ENCODE data around the gene COG7. TPM values are rescaled to one million over a fixed set of nuclear protein-coding genes. Genes with fewer than 3 reads are reported as not detected.
A peak's percentile ranks its signal among the peaks of the same experiment; 100 is the strongest.
"Not testable (repeated sequence)": the region's sequence is repeated elsewhere in the genome, so short reads cannot be mapped to it uniquely, and the experiment has no call there.

Gene COG7
- total RNA-seq, 1 experiment from 2014 or later = 12.5 TPM

DNA sequence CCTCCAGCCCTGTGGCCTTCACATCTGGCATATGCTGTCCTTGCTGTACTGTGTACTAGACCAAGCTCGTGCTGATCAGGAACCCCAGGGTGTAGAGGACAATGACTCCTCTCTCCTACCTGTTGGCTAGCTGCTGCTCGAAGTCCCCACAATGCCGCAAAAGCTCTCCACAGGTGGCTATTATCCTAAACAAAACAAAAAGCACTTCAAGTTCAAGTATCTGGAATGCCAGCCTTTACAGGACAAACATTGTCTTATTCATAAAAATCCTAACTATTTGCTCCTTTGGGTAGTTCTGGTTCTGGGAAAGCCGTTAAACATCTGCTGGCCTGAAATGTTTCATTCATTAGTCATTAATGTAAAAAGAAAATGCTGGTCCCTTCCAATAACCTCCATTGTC lies 42.8 kb downstream of the COG7 start:
- peak; percentile 43 for DNase-seq (ENCODE audit: low read depth)

DNA sequence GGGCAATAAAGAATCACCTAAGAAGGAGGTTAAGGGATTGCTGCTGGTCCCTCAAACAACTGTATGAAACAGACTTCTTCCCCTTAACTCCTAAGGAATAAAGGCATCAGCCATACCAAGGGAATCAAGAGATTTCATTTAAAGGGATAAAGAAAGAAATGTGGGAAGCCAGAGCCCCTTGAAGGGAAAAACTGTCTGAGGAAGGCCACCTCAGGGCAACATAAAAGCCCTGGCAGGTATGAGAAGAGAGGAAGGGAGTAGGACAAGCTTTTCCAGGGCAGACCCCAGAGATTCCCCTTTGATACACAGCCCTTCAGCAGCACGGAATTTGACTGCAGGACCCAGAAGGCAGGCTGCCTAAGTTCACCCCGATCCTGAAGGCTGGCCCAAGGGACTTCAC lies 43.5 kb downstream of the COG7 start:
- no peak for DNase-seq (ENCODE audit: low read depth)

DNA sequence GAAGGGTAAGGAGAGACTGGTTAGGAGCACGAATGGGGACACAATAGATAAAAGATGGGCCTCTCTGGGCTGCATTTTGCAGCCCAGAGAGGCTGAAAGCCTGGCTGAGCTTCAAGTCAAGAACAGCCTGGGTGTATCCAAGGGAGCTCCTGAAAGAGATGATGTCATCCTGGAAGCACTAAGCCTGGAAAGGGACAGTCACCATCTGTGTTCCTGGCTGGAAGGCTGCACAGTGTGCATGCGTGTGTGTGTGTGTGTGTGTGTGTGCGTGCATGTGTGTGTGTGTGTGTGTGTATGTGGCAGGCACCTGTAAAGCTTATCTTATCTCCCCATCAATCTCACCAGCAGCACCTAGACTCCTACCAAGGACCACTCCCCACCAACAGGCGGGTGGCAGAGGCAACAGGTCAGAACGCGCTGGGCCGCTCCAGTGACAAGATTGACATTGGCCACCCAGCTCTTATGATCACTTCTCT lies 44.1 kb downstream of the COG7 start:
- peak; percentile 50 for DNase-seq (ENCODE audit: low read depth)

DNA sequence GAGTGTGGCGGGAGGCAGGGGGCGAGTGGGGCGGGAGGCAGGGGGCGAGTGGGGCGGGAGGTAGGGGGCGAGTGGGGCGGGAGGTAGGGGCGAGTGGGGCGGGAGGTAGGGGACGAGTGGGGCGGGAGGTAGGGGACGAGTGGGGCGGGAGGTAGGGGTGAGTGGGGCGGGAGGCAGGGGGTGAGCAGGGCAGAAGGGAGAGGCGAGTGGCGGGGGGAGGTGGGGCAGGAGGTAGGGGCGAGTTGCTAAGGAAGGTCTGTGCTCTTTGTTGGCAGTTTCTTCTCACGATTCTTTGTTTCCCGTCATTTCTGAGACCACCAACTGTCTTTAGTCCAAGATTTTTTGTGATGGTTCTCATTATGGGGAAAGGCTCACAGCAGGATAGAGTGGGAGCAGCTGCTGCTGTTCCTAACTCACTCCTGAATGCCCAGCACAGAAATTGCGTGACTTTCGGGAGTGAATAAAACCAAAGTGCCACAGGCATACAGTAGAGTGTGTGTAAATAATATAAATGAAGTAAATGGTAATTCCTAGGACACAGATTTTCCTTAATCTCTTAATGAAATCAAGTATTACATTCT lies 44.7 kb downstream of the COG7 start:
- no peak for DNase-seq (ENCODE audit: low read depth)

DNA sequence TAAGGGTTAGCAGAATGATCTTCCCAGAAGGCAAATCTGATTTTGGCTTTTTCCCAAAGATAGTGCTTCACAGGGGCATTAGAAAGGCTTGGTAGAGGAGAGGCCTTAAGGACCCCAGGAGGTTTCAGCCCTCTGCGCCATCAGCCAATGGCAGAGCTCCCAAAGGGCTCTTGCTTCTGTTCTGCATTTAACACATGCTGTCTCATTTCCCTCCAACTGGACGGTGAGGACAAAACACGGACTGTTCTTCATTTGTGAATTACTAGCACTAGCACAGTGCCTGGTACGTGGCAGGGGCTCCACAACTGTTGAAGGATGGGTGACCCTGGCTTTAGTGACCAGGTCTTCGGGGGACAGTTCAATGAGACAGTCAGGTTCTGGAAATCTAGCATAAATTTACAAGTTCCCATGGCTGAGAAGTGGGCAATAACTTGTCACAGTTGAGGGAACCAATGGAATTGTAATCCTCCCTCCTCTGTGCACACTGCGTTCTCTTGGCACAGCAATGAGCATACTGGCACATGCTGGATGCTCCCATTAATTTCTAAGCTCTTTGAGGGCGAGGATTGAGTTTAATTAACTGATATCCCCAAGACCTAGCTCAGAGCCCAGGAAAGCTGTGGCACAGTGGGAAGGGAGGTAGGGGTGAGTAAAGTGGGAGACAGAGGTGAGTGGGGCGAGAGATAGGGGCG lies 45.4 kb downstream of the COG7 start:
- DNase-seq (ENCODE audit: low read depth) = no peak

DNA sequence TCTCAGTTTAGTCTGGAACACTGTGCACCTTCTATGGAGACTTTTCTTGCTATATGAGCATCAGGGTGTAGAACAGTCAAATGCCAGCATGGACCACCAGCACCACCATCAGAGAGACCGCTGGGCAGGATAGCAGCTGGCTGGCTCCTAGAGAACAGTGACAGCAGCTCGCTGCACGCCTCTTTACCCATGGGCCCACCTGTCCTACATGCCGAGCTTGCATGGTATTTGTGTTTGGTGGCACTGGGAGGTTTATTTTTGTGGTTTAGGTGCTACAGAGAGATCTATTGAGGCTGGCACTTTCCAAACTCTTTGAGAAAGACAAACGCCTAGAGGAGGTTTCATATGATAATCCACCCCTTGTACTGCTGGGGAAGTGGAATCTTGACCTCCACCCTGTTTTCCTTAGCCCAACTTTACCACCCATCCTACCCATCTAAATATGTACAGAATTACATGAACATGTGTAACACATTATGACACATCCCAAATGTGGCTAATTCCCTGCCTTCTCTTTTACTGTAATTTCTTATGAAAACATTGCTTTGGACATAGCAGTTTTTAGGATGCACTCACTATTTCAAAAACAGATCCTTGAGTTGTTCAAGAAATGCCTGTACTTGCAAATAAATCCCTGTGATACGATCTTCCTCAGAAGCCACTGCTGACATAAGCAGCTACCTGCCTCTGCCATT lies 46.3 kb downstream of the COG7 start:
- DNase-seq (ENCODE audit: low read depth) = no peak

DNA sequence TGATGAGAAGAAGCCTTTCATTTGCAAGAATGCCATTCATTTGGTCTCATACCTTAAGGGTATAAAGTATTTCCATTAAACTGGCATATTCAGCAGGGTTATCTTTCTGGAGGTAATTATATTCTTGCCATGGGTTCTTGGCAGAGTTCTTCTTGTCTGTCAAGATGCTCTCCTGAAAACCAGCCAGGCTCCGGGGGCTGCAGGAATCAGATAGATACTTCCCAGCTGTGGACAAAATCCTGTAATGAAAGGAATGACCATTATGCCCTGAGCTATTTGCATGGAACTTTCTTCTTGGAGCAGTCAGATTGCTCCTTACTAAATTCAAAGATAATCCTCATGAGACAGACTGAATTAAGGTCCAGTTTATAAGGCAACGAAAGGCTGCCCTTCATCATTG lies 47.0 kb downstream of the COG7 start:
- DNase-seq (ENCODE audit: low read depth) = no peak

DNA sequence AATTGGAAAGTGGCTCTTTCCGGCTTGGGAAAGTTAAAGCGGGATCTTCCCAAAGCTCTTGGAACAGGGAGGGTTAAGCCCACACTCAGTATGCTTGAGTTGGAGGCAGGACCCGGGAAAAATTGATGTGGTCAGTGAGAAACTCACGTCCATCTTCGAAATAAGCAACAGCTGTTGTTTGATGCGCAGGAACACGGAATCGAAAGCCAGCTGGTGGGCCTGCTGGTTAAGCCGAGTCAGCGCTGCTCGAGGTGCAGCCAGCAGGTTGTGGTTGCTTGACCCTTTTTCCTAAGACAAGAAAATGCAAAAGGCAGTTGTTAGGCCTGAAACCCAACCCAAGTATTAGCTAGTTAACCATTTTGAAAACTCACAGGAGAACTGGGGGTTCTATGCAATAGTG lies 49.4 kb downstream of the COG7 start:
- DNase-seq (ENCODE audit: low read depth) = peak; percentile 74

DNA sequence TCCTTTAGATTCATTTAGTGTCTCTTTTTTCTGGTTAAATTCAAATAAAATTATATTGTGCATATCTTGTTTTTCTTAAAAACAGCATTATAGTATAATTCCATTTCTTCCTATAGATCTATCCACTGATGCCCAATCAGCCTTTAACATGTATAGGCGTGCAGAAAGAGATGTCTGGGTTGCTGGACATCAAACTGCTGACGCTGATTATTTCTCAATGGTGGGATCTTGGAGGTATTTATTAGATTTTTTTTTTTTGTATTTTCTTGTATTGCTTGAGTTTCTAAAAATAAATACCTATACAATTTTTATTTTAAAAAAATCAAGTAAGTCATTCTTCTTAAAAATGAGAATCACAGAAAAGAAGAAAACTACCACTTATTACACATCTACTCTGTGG lies 50.9 kb downstream of the COG7 start:
- DNase-seq (ENCODE audit: low read depth) = no peak

DNA sequence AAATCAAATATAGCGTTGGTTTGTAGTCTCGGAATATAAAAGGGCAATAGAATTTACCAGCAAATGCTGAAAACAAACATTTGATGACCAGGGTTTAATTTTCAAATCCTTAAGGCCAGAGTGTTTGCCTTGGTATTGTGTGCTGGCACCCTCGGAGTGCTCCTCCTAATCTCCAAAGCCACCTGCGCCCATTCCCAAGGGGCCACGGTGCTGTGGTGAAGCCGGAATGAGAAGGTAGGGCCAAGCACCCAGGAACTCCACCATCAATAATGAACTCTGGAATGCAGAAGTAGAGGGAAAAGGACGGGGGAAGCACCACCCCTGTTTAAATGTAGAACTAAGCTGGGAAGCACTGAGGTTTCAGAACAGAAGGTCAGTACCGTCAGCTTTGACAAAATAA lies 51.9 kb downstream of the COG7 start:
- DNase-seq (ENCODE audit: low read depth) = no peak

DNA sequence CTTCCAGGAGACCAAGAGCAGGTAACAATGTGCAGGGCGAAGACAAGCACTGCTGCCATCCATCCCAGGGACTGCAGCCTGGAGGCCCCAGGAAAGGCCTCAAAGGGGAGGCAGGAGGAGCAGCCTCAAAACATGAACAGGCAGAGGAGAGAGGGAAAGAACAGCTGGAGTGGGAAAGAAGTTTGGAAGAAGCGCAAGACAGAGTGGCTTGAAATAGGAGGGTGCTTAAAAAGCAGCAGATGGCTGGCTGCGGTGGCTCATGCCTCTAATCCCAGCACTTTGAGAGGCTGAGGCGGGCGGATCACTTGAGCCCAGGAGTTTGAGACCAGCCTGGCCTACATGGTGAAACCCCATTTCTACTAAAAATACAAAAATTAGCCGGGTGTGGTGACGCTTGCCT lies 52.5 kb downstream of the COG7 start:
- not testable (repeated sequence) for DNase-seq (ENCODE audit: low read depth)

DNA sequence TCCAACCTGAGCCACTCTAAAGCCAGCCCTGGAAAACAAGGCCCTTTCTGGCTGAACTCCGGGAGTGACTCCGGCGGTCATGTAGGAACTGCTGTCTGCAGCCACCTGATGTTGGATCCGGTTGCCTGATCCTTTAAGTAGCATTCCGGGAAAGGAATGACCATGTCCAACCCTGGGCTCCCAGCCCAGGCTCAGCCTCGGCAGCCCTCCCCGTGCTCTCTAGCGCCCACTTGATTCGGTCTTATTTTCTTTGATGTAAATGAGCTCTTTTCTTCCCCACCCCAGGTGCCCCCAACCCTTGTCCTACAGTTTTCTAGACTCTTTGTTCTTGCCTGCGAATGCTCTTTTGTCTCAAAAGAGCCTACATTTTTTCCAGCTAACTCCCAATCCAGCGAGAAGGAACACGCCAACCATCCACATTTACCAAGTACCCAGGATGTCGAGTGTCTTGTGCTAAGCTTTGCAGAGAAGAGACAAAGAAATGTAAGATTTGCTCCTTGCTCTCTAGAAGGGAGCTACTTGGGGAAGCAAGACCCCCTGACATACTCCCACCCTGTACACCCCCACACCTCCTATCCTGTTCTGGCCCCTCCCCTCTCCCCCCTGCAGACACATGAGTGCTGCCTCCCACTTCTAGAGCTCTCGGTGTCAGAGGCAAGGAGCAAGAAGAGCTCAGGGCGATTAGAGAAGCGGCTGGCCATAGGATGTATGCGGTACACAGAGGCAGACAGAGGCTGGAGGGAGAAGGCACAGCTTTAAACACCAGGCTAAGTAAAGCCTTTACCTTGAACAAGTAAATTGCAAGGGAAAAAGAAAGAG lies 53.8 kb downstream of the COG7 start:
- DNase-seq (ENCODE audit: low read depth) = no peak

DNA sequence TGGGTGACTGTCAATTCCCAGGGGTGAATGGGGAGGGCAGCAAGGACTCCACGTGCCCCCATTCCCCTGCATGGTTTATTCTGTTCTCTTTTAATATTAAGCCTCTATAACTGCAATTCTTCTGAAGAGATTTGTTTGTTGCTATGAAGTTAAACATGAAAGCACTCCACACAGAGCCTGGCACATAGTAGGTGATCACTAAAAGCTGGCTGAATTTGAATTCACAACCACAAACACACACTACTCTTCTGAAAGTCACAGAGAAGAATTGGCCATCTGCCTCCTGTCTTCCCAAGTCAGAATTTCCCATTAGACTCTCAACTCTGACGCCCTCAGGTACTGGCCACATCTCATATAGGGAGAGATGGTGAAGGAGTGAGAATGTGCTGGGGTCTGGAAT lies 55.5 kb downstream of the COG7 start:
- DNase-seq (ENCODE audit: low read depth) = no peak

DNA sequence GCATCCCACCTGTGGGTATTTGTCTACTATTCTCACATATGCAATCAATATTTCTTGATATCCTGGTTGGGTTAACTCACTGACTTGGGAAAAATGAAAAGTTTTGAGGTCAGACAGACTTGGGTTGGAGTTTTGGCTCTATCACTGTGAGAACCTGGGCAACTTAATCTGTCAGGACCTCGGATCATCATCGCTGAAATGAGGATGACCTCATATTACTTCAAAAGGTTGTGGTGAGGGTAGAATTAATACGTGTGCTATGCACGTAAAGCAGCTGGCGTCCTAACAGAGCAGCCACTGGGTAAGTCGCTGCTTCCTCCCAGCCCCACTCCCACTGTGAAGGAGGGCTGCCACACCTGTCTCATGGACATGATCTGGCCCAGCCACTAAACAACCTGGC lies 57.3 kb downstream of the COG7 start:
- no peak for DNase-seq (ENCODE audit: low read depth)

DNA sequence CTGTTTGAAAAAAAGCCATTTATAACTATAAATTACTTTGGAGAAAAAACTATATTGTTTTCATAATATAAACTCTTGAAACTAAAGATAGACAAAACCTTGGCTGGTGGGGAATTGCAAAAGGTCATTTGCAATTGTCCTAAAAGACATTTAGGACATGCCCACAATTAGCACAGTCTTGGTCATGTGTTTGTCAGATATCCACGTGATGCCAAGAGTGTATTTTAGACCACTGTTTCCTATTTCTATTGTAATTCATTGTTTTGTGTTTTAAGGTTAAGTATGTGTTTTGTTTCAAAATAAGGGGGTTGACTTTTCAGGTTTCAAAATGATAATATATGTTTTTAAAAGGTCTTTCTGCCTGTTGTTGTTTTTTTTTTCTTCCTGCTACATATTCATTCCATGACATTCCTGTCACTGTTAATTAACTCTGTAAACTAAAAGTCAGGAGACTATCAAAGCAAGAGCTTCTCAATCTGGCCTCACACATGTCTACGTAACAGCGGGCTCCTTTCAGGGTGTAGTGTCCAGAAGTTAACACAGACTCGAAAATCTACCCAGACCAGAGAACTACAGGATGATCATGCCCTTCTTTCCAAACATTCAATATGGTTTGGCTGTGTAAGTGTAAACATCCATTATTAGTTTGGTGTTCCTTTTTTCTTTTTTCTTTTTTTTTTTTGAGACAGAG lies 58.7 kb downstream of the COG7 start:
- DNase-seq (ENCODE audit: low read depth) = no peak

DNA sequence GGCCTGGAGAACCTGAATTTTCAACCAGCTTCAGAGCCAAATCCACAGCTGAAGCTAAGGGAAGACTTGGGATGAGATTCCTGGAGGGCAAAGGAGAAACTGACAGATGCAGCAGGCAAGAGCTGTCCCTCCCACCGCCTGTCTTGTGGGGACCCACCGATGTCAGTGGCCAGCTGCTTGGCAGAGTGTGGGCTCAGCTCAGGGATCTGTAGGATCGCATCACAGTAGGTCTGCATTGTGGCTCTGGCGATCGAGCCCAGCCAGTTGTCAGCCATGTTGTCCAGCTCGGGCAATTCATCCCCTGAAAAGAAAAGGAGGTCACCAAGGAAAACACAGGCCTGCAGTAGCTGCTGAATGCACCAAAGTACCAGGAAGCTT lies 60.8 kb downstream of the COG7 start:
- no peak for DNase-seq (ENCODE audit: low read depth)

DNA sequence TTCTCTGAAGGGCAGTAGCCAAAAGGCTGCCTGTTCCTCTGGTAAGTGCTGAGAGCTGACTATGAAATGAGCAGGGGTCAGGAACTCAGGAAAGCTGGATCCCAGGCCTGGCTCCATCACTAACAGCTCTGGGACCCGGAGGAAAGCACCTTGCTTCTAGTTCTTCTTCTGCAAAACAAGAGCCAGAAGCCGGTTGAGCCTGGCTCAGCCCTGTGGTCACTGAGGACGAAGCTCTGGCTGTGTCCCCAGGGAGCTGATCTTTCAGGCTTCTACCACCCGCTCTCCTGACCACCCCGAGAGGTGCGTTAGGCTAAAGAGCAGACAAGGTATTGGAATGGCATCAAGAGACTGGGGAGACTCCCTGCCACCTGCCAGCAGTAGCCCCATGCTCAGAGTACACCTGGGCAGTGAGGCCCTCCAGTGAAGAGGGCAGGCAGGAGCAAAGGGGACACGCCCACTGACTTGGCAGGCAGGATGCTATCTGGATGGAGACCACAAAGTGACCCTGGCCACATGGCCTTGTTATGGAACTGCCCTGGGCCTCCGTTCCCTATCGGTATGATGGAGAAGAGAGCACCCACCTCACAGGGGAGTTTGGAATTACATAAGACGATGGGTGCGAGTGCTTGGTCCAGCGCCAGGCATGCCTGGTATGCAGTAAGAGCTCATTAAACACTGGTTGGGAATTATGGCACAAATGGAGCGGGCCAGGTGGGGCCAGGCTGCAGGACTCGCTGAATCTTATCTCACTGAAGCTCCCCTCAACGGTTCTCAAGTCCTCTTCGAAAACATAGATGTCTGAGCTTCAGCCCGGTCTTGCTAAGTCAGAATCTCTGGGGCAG lies 61.4 kb downstream of the COG7 start:
- DNase-seq (ENCODE audit: low read depth) = no peak

DNA sequence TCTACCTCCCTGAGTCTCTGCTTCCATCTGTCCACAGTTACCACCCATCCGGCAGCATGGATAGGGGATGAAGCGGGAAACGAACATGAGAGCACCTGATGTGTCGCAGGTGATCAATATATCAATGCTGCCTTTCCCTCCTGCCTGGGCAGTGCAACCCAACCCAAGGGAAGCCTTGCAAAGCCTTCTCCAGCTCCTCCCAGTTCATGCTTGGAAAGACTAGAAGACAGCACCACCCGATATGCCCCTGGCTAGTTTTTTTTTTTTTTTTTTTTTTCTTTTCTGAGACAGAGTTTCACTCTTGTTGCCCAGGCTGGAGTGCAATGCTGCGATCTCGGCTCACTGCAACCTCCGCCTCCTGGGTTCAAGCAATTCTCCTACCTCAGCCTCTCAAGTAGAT lies 63.1 kb downstream of the COG7 start:
- not testable (repeated sequence) for DNase-seq (ENCODE audit: low read depth)

DNA sequence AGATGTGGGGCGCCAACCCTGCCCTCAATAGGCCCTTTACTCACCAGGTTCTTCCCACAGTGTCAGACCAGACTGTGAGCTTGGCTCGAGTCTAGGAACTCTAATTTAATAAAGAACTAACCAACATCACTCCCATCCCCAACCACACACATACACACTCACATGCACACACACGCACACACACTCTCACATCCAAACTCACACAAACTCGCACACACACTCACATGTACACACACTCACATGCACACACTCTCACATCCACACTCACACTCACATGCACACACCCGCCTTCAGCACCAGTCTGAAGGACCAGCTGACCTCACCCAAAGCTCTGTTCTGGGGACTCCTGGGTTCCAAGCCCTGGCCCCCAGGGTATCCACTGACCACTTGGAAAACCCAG lies 63.8 kb downstream of the COG7 start:
- DNase-seq (ENCODE audit: low read depth) = no peak

DNA sequence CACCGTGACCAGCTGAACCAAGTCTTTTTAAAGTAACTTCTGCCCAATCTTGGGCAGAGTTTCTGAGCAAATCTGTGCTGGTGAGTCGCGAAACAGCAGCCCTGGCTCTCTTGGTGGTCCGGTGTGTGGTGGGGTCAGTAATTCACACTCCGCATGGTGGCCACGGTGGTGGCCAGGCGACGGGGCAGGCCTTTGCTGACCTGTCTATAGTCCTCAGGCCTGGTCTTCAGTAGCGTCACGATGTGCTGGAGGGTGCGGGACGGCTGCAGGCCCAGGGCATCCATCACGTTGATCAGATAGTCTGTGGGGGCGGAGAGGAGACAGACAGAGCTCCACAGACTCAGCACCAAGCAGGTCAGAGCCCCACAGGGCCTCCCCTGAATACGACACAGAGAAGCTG lies 64.2 kb downstream of the COG7 start:
- no peak for DNase-seq (ENCODE audit: low read depth)

DNA sequence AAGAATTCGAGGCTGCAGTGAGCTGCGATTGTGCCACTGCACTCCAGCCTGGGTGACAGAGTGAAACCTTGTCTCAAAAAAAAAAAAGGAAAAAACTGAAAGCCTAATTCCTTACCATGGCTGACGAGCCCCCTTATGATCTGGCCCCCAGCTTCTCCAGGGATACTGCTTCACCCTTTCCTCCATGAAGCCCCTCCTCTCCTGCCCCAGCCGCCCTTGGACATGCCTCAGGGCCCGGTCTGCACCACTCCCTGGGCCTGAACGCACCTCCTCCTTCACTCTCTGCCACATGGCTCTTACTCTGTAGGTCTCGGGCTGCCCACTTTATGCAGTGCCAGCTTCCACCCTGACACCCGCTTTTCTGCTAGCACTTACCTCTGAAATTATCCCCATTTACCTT lies 65.3 kb downstream of the COG7 start:
- no peak for DNase-seq (ENCODE audit: low read depth)

All from LHCN-M2 (cell line).